Measurements from ENCODE around the gene KIR2DL1.
"Not testable (repeated sequence)": the region's sequence is repeated elsewhere in the genome, so short reads cannot be mapped to it uniquely, and the experiment has no call there.

KIR2DL1 gene

GRCh38 chr19:54771018-54771960 lies 1.7 kb downstream of the KIR2DL1 start:
- not testable (repeated sequence) for DNase-seq (ENCODE audit: low spot score); H3K27me3 ChIP-seq (ENCODE audit: insufficient read depth, poor library complexity, severe bottlenecking); H3K9me3 ChIP-seq (ENCODE audit: severe bottlenecking); H3K4me3 ChIP-seq (ENCODE audit: severe bottlenecking); H3K36me3 ChIP-seq (ENCODE audit: low read depth); H3K4me1 ChIP-seq (ENCODE audit: insufficient read depth, poor library complexity, severe bottlenecking); ATAC-seq (ENCODE audit: low read depth); H3K27ac ChIP-seq (ENCODE audit: poor library complexity, severe bottlenecking)

DNA sequence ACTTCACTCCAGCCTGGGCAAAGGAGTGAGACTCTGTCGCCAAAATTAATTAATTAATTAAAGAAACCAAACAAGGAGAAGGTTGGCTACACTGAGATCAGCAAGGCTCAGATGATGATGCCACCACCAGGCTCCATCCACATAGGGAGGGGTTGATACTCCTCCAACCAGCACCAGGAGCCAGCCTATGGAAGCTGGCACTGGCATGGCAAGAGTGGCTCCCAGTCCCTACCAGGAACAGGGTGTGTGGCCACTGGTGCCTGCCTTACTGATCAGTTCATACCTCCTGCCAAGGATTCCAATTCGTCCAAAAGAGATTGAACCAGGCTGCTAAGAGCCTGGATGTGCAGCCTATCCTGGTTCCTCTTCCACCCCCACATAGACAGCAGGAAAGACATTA lies 3.1 kb downstream of the KIR2DL1 start:
- H3K4me1 ChIP-seq (ENCODE audit: insufficient read depth, poor library complexity, severe bottlenecking); H3K4me3 ChIP-seq (ENCODE audit: severe bottlenecking); H3K36me3 ChIP-seq (ENCODE audit: low read depth); H3K9me3 ChIP-seq (ENCODE audit: severe bottlenecking); DNase-seq (ENCODE audit: low spot score); ATAC-seq (ENCODE audit: low read depth); H3K27ac ChIP-seq (ENCODE audit: poor library complexity, severe bottlenecking); H3K27me3 ChIP-seq (ENCODE audit: insufficient read depth, poor library complexity, severe bottlenecking): not testable (repeated sequence)

DNA sequence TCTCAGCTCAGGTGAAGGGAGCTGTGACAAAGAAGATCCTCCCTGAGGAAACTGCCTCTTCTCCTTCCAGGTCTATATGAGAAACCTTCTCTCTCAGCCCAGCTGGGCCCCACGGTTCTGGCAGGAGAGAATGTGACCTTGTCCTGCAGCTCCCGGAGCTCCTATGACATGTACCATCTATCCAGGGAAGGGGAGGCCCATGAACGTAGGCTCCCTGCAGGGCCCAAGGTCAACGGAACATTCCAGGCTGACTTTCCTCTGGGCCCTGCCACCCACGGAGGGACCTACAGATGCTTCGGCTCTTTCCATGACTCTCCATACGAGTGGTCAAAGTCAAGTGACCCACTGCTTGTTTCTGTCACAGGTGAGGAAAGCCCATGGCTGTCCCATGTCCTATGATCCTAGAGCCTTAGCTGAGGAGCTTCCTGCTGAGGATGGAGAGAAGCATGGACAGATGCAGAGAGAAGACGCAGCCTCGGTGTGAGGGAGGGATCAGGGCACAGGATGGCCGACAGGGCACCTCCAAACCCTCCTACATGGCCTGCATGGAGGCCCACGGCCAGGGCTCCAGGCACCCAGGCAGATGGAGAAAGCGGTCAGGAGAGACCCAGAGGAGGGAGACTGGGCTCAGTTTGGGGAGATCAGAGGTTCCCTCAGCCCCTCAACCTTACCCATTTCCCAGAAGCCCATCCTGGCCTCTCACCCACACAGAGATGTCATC lies 5.7 kb downstream of the KIR2DL1 start:
- not testable (repeated sequence) for H3K4me1 ChIP-seq (ENCODE audit: insufficient read depth, poor library complexity, severe bottlenecking); H3K4me3 ChIP-seq (ENCODE audit: severe bottlenecking); DNase-seq (ENCODE audit: low spot score); ATAC-seq (ENCODE audit: low read depth); H3K27me3 ChIP-seq (ENCODE audit: insufficient read depth, poor library complexity, severe bottlenecking); H3K9me3 ChIP-seq (ENCODE audit: severe bottlenecking); H3K27ac ChIP-seq (ENCODE audit: poor library complexity, severe bottlenecking); H3K36me3 ChIP-seq (ENCODE audit: low read depth)

DNA sequence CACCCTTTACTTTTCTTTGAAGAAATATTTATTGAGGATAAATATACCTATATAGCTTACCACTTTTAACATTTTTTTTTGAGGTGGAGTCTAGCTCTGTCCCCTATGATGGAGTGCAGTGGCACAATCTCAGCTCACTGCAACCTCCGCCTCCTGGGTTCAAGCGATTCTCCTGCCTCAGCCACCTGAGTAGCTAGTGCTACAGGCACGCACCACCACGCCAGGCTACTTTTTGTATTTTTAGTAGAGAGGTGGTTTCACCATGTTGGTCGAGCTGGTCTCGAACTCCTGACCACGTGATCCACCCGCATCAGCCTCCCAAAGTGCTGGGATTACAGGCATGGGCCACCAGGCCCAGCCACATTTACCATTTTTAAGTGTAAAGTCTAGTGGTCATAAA lies 6.2 kb downstream of the KIR2DL1 start:
- H3K9me3 ChIP-seq (ENCODE audit: severe bottlenecking) = not testable (repeated sequence)

DNA sequence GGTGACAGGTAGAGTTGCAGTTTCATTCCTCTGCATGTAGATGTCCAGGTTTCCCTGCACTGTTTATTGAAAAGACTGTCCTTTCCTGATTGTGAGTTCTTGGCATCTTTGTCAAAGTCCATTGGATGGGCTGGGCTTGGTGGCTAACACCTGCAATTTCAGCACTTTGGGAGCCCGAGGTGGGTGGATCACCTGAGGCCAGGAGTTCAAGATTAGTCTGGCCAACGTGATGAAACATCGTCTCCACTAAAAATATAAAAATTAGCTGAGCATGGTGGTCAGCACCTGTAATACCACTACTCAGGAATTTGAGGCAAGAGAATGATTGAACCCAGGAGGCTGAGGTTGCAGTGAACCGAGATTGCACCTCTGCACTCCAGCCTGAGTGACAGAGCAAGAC lies 8.3 kb downstream of the KIR2DL1 start:
- H3K27me3 ChIP-seq (ENCODE audit: insufficient read depth, poor library complexity, severe bottlenecking); H3K4me1 ChIP-seq (ENCODE audit: insufficient read depth, poor library complexity, severe bottlenecking); H3K36me3 ChIP-seq (ENCODE audit: low read depth); H3K27ac ChIP-seq (ENCODE audit: poor library complexity, severe bottlenecking); H3K4me3 ChIP-seq (ENCODE audit: severe bottlenecking); H3K9me3 ChIP-seq (ENCODE audit: severe bottlenecking); DNase-seq (ENCODE audit: low spot score); ATAC-seq (ENCODE audit: low read depth): not testable (repeated sequence)

More for the DNA sequence above, 6.2 kb downstream of the KIR2DL1 start:
- not testable (repeated sequence) for ATAC-seq (ENCODE audit: low read depth); DNase-seq (ENCODE audit: low spot score); H3K27me3 ChIP-seq (ENCODE audit: insufficient read depth, poor library complexity, severe bottlenecking); H3K4me3 ChIP-seq (ENCODE audit: severe bottlenecking); H3K4me1 ChIP-seq (ENCODE audit: insufficient read depth, poor library complexity, severe bottlenecking); H3K36me3 ChIP-seq (ENCODE audit: low read depth); H3K27ac ChIP-seq (ENCODE audit: poor library complexity, severe bottlenecking)

DNA sequence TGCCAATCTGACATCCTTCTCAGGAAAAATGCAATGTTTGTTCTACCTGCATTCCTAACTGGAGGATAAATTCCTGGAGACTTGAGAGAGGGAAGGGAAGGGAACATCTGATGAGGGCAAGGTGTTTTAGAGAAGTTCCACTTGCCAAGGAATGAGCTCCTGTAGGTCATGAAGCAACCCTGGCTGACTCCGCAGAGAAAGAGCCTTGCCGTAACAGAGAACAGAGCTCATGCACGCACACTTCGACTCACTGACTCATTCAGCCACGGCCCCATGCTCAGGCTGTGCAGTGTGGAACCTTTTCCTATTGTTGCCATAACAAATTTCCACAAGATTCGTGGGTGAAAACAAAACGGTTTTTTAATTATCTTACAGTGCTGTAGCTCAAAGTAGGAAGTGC lies 9.3 kb downstream of the KIR2DL1 start:
- H3K27me3 ChIP-seq (ENCODE audit: insufficient read depth, poor library complexity, severe bottlenecking); H3K4me1 ChIP-seq (ENCODE audit: insufficient read depth, poor library complexity, severe bottlenecking); H3K9me3 ChIP-seq (ENCODE audit: severe bottlenecking); DNase-seq (ENCODE audit: low spot score); H3K36me3 ChIP-seq (ENCODE audit: low read depth); H3K4me3 ChIP-seq (ENCODE audit: severe bottlenecking); H3K27ac ChIP-seq (ENCODE audit: poor library complexity, severe bottlenecking): not testable (repeated sequence)
- peak; percentile 49; the same call in 2 of the 3 replicates for ATAC-seq (ENCODE audit: low read depth)

- DNase-seq (ENCODE audit: low spot score); H3K4me3 ChIP-seq (ENCODE audit: severe bottlenecking); H3K27me3 ChIP-seq (ENCODE audit: insufficient read depth, poor library complexity, severe bottlenecking); H3K4me1 ChIP-seq (ENCODE audit: insufficient read depth, poor library complexity, severe bottlenecking); H3K27ac ChIP-seq (ENCODE audit: poor library complexity, severe bottlenecking); H3K9me3 ChIP-seq (ENCODE audit: severe bottlenecking); H3K36me3 ChIP-seq (ENCODE audit: low read depth); ATAC-seq (ENCODE audit: low read depth): not testable (repeated sequence)
These were observed 13.3 kb downstream of the KIR2DL1 start for GRCh38 chr19:54782916-54783315.

DNA sequence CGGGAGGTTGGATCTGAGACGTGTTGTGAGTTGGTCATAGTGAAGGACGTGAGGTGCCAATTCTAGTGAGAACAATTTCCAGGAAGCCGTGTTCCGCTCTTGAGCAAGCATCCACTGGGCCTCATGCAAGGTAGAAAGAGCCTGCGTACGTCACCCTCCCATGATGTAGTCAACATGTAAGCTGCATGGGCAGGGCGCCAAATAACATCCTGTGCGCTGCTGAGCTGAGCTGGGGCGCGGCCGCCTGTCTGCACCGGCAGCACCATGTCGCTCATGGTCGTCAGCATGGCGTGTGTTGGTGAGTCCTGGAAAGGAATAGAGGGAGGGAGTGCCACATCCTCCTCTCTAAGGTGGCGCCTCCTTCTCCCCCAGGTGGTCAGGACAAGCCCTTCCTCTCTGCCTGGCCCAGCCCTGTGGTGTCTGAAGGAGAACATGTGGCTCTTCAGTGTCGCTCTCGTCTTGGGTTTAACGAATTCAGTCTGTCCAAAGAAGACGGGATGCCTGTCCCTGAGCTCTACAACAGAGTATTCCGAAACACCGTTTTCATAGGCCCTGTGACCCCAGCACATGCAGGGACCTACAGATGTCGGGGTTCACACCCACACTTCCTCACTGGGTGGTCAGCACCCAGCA lies 16.6 kb downstream of the KIR2DL1 start:
- not testable (repeated sequence) for H3K27ac ChIP-seq (ENCODE audit: poor library complexity, severe bottlenecking); H3K36me3 ChIP-seq (ENCODE audit: low read depth); H3K4me1 ChIP-seq (ENCODE audit: insufficient read depth, poor library complexity, severe bottlenecking); H3K4me3 ChIP-seq (ENCODE audit: severe bottlenecking); DNase-seq (ENCODE audit: low spot score); H3K27me3 ChIP-seq (ENCODE audit: insufficient read depth, poor library complexity, severe bottlenecking); ATAC-seq (ENCODE audit: low read depth); H3K9me3 ChIP-seq (ENCODE audit: severe bottlenecking)

DNA sequence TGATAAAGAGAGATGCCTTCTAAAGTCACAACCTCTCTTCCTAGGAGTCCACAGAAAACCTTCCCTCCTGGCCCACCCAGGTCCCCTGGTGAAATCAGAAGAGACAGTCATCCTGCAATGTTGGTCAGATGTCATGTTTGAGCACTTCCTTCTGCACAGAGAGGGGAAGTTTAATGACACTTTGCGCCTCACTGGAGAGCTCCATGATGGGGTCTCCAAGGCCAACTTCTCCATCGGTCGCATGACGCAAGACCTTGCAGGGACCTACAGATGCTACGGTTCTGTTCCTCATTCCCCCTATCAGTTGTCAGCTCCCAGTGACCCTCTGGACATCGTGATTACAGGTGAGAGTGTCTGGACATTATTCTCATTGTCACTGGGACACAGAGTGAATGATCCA lies 18.6 kb downstream of the KIR2DL1 start:
- H3K4me3 ChIP-seq (ENCODE audit: severe bottlenecking); DNase-seq (ENCODE audit: low spot score); ATAC-seq (ENCODE audit: low read depth); H3K4me1 ChIP-seq (ENCODE audit: insufficient read depth, poor library complexity, severe bottlenecking); H3K36me3 ChIP-seq (ENCODE audit: low read depth); H3K9me3 ChIP-seq (ENCODE audit: severe bottlenecking); H3K27me3 ChIP-seq (ENCODE audit: insufficient read depth, poor library complexity, severe bottlenecking); H3K27ac ChIP-seq (ENCODE audit: poor library complexity, severe bottlenecking): not testable (repeated sequence)
